ENCODE measurements around the gene AMHR2. TPM values are rescaled to one million over a fixed set of nuclear protein-coding genes. Genes with fewer than 3 reads are reported as not detected.

Gene AMHR2
- total RNA-seq, 1 experiment from 2014 or later = 0.29 TPM

- H3K4me1 ChIP-seq (ENCODE audit: insufficient read depth, low read length) = peaks cover 35% of the 10 kb centered on the region
- BruUV-seq (replicated peaks) = no TSS peak
- no peak overlapping the region for H3K4me3 ChIP-seq (ENCODE audit: low read length)
- H3K79me2 ChIP-seq (ENCODE audit: low read length) = peaks cover 95% of the 10 kb centered on the region
- no peak for ATAC-seq
- intact Hi-C loops (cut with micrococcal nuclease) = no loop called here
- peak overlapping the region; percentile 84 for H3K4me2 ChIP-seq (ENCODE audit: low read length)
- no peak for DNase-seq
- H3K27me3 ChIP-seq (ENCODE audit: low read length) = no peaks in the 10 kb centered on the region
- TF ChIP-seq EZH2phosphoT487 (IDR thresholded peaks at IDR 0.05; ENCODE audit: borderline replicate concordance, low read length) (no peak), CTCF (conservative IDR thresholded peaks at IDR 0.05; ENCODE audit: low read depth, low read length) (no peak), EZH2 (IDR thresholded peaks at IDR 0.05; ENCODE audit: low read length, unreplicated experiment) (no peak)
- H3F3A ChIP-seq (ENCODE audit: low read length, unreplicated experiment) = no peaks in the 10 kb centered on the region
- H4K20me1 ChIP-seq (ENCODE audit: low read length) = peaks cover 12% of the 10 kb centered on the region
- no peak overlapping the region for H3K9ac ChIP-seq (ENCODE audit: low read length)
- H3K27ac ChIP-seq (ENCODE audit: low read length) = no peak overlapping the region
- no peak overlapping the region for H2AFZ ChIP-seq (ENCODE audit: low read length)
- no peaks in the 10 kb centered on the region for H3K9me2 ChIP-seq (replicated peaks; ENCODE audit: low read length)
- no peaks in the 10 kb centered on the region for H3K9me3 ChIP-seq (ENCODE audit: low read length)
- ChIA-PET CTCF (interaction anchor here (0.6 kb wide), 1 partner anchor 63 kb away, joined by 4 read pairs; no protein-coding TSS in a partner anchor), POLR2A (ENCODE audit: unreplicated experiment) (no interaction called here)
- peaks cover 3% of the 10 kb centered on the region; the same call in 1 of the 2 replicates for H3K36me3 ChIP-seq (ENCODE audit: low read depth, low read length)
Observed at GRCh38 chr12:53388932-53389331, 34.7 kb upstream of the AMHR2 start.

GRCh38 chr12:53389702-53390101 lies 34.0 kb upstream of the AMHR2 start:
- Histone ChIP-seq H4K20me1 (ENCODE audit: low read length) (peaks cover 12% of the 10 kb centered on the region), H2AFZ (ENCODE audit: low read length) (no peak overlapping the region), H3K4me2 (ENCODE audit: low read length) (peak overlapping the region; percentile 21; the same call in 1 of the 2 replicates), H3K36me3 (ENCODE audit: low read depth, low read length) (peaks cover 3% of the 10 kb centered on the region; the same call in 1 of the 2 replicates), H3K4me3 (ENCODE audit: low read length) (no peak overlapping the region), H3K27me3 (ENCODE audit: low read length) (no peaks in the 10 kb centered on the region), H3K27ac (ENCODE audit: low read length) (no peak overlapping the region), H3K9ac (ENCODE audit: low read length) (no peak overlapping the region), H3F3A (ENCODE audit: low read length, unreplicated experiment) (no peaks in the 10 kb centered on the region), H3K9me3 (ENCODE audit: low read length) (no peaks in the 10 kb centered on the region), H3K79me2 (ENCODE audit: low read length) (peaks cover 92% of the 10 kb centered on the region), H3K4me1 (ENCODE audit: insufficient read depth, low read length) (peaks cover 35% of the 10 kb centered on the region), H3K9me2 (replicated peaks; ENCODE audit: low read length) (no peaks in the 10 kb centered on the region)
- ChIA-PET POLR2A (ENCODE audit: unreplicated experiment) (no interaction called here), CTCF (no interaction called here)
- BruUV-seq (replicated peaks) = TSS peak; percentile 12
- ATAC-seq (no peak), DNase-seq (no peak)
- intact Hi-C loops (cut with micrococcal nuclease) = no loop called here
- no peak for TF ChIP-seq CTCF (conservative IDR thresholded peaks at IDR 0.05; ENCODE audit: low read depth, low read length)
- no peak for TF ChIP-seq EZH2phosphoT487 (IDR thresholded peaks at IDR 0.05; ENCODE audit: borderline replicate concordance, low read length)
- TF ChIP-seq EZH2 (IDR thresholded peaks at IDR 0.05; ENCODE audit: low read length, unreplicated experiment) = no peak

- ChIA-PET CTCF (no interaction called here), POLR2A (ENCODE audit: unreplicated experiment) (no interaction called here)
- peaks cover 29% of the 10 kb centered on the region for H3K4me1 ChIP-seq (ENCODE audit: insufficient read depth, low read length)
- H3K27ac ChIP-seq (ENCODE audit: low read length) = no peak overlapping the region
- no peak overlapping the region for H2AFZ ChIP-seq (ENCODE audit: low read length)
- DNase-seq (no peak), ATAC-seq (no peak)
- H3K79me2 ChIP-seq (ENCODE audit: low read length) = peaks cover 93% of the 10 kb centered on the region
- H3K4me3 ChIP-seq (ENCODE audit: low read length) = no peak overlapping the region
- H3F3A ChIP-seq (ENCODE audit: low read length, unreplicated experiment) = no peaks in the 10 kb centered on the region
- no peaks in the 10 kb centered on the region for H3K9me2 ChIP-seq (replicated peaks; ENCODE audit: low read length)
- intact Hi-C loops (cut with micrococcal nuclease) = no loop called here
- H3K27me3 ChIP-seq (ENCODE audit: low read length) = no peaks in the 10 kb centered on the region
- no peak overlapping the region for H3K9ac ChIP-seq (ENCODE audit: low read length)
- H3K4me2 ChIP-seq (ENCODE audit: low read length) = no peak overlapping the region
- H4K20me1 ChIP-seq (ENCODE audit: low read length) = peaks cover 7% of the 10 kb centered on the region; the same call in 1 of the 2 replicates
- no TSS peak for BruUV-seq (replicated peaks)
- no peaks in the 10 kb centered on the region for H3K9me3 ChIP-seq (ENCODE audit: low read length)
- no peak for TF ChIP-seq EZH2phosphoT487 (IDR thresholded peaks at IDR 0.05; ENCODE audit: borderline replicate concordance, low read length)
- H3K36me3 ChIP-seq (ENCODE audit: low read depth, low read length) = peaks cover 3% of the 10 kb centered on the region; the same call in 1 of the 2 replicates
Observed at GRCh38 chr12:53391724-53392123, 31.9 kb upstream of the AMHR2 start.

Measured in PC-3 (cell line).